SK-N-SH (cell line): ENCODE data around the gene SLC9A4.

ENCODE experiments used
- EP300 ChIP-seq, 2 experiments: IDR thresholded peaks; 2 replicates each; pipeline versions ENCODE4 v1.4.0 to v1.6.1; 2012; ENCODE audit warnings: borderline replicate concordance in 1 of 2, low read depth in 1 of 2, low read length in 1 of 2
- EZH2phosphoT487 ChIP-seq: fragments of 200-600 bp; sonication (generic); IDR thresholded peaks from 2 replicates; pipeline ENCODE4 v1.6.1; 2017; ENCODE audit warnings: low read depth, mixed run types, mild to moderate bottlenecking, antibody characterized with exemption, moderate library complexity, borderline replicate concordance
- POLR2AphosphoS5 ChIP-seq: IDR thresholded peaks from 2 replicates; pipeline ENCODE4 v1.6.1; 2012; ENCODE audit warnings: low read depth, low read length

DNA sequence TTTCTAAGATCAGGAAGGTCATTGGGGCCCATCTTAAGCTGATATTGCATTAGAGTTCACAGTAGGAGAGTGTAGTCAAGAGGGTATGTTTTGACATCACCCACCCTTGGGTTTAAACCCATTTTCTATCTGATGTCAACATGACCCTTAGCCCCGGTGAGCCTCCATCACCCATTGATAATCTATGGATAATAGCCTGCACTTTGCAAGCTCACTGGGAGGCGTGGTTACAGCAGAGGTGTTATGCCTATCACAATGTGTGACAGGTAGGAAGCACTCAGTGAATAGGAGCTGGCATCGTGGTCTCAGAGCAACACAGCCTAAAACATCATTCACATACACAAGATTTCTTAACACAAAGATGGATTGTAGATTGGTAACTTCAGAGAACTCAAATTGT lies 28.8 kb upstream of the SLC9A4 start:
- TF ChIP-seq POLR2AphosphoS5 = no peak
- no peak for TF ChIP-seq EZH2phosphoT487
- TF ChIP-seq EP300 (IDR thresholded peaks at IDR 0.05; ENCODE audit: borderline replicate concordance in 1 of 2, low read depth in 1 of 2, low read length in 1 of 2) = no peak
